ENCODE data around the gene AP5B1.

Gene AP5B1

DNA sequence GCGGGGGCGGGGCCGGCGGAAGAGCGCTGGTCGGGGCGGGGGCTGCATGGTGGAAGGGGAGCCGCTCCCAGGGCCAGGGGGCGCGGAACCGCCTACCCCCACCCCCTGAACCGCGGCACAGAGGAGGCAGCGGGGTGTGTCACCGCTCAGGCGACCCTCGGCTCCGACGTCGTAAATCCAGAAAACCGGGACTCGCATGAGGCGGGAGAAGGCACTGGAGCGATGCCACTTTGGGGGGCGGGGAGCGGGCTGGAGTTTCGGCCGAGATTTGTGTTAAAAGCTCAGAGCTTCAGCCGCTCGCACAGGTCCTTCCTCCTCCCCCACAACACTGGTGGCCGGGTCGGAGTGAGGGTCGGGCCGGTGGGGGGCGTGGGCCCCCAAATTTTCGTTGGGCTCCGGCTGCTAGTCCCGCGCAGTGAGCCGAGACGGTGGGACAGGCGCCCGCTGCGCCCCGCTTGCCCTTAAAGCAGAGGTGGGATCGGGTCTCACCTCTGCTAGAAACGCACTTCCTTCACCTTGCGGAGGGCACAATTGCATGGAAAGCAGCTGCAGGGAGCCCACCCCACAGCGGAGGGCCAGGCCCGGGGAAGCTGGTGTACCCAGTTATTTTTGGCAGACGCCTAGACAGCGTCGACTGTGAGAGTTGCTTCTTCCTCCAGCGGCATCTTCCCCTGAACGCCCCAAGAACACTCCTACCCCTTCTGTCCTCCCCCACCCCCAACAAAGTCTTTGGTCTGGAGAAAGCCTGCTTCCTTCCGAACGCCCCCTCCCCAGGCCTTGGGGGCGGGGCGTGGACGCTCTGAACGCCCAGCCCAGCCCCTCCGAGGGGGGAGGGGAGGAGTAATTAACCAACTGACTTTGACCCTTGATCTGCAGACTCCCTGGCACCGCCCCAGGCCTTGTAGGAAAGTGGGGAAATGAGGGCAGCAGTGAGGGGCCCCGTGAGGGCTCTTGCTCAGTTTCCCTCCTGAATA is 7.2 kb upstream of the AP5B1 start:
- H3K4me1 ChIP-seq (ENCODE audit: control insufficient read depth, low read depth, low read length): peaks cover 3% of the 10 kb centered on the region
- H3K4me2 ChIP-seq (ENCODE audit: low read length): peak overlapping the region; percentile 46
- no CpG with 5 or more reads among the region's 64 CpGs for WGBS (ENCODE audit: extremely low coverage, insufficient coverage, low lambda C conversion rate)
- H3K36me3 ChIP-seq (ENCODE audit: control insufficient read depth, insufficient read depth, low read length): no peaks in the 10 kb centered on the region
- peak overlapping the region; percentile 78 for H3K56ac ChIP-seq (ENCODE audit: low read length)
- H2AK5ac ChIP-seq (ENCODE audit: low read length): no peak overlapping the region
- DNase-seq: peak; percentile 66
- no peak overlapping the region for H2BK120ac ChIP-seq (ENCODE audit: low read depth, low read length)
- peaks cover 14% of the 10 kb centered on the region for H3K27me3 ChIP-seq (ENCODE audit: insufficient read depth, low read length, poor library complexity)
- H3K4ac ChIP-seq (ENCODE audit: low read depth, low read length): no peak overlapping the region
- no peak overlapping the region for H4K8ac ChIP-seq (ENCODE audit: low read depth, low read length)
- H3K4me3 ChIP-seq (ENCODE audit: low read length): peak overlapping the region; percentile 5
- peak overlapping the region; percentile 28 for H3K9ac ChIP-seq (ENCODE audit: low read length)
- H3K18ac ChIP-seq (ENCODE audit: low read length): peak overlapping the region; percentile 12
- H3K79me2 ChIP-seq (ENCODE audit: control insufficient read depth, insufficient read depth, low read length): no peaks in the 10 kb centered on the region
- no peaks in the 10 kb centered on the region for H3K79me1 ChIP-seq (ENCODE audit: low read length)
- no peak overlapping the region for H2BK5ac ChIP-seq (ENCODE audit: low read length)
- no peak overlapping the region for H3K23ac ChIP-seq (ENCODE audit: low read length)
- H3K27ac ChIP-seq (ENCODE audit: low read depth, low read length): no peak overlapping the region
- H2BK15ac ChIP-seq (replicated peaks; ENCODE audit: low read depth): no peak overlapping the region
- no peak overlapping the region for H4K5ac ChIP-seq (ENCODE audit: low read length)

DNA sequence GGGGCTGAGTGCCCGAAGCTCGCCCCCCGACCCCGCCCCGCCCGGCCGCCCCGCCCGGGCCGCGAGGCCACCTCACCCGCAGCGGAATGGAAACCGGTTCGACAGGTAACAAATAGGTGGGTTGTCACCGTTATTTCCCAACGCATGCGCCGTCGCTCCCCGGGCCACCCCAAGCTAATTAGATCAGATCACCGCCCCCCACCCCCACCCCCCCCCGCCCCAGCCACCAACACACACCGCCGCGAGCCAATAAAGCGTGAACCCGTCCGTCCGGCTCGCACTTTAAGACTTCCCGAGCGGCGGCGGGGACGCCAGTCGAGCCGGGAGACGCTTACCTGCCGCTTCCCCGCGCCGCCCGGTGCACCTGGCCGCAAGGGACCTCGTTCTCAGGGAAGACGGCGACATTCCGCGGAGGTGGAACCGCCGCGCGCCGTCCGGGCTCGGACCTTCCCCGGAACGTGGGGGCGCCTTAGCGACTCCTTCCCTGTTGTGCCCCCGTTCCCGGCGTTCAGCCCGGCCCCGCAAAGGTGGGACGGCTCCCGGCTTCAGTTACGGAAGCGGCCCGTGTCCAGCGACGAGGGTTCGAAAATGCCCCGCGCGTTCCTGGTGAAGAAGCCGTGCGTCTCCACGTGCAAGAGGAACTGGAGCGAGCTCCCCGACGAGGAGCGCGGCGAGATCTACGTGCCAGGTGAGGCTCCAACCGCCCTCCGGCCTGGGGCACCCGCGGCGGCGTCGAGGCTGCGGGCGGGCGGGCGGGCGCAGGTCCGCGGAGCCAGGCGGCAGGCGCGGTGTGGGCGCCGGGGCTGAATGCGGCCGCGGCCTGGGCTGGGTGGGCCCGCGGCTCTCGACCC is 6.2 kb upstream of the AP5B1 start, which contains the start of gene OVOL1:
Gene OVOL1, plus strand, starts transcription at position 278 of the 851 bp plus-strand sequence. Its CDS starts 311 bp downstream, at position 589.
- Histone ChIP-seq H3K4me2 (ENCODE audit: low read length) (peak within 1 kb of the TSS; percentile 46), H2BK5ac (ENCODE audit: low read length) (no peak within 1 kb of the TSS), H3K9ac (ENCODE audit: low read length) (peak within 1 kb of the TSS; percentile 47), H2BK120ac (ENCODE audit: low read depth, low read length) (no peak within 1 kb of the TSS), H3K27ac (ENCODE audit: low read depth, low read length) (no peak within 1 kb of the TSS), H3K36me3 (ENCODE audit: control insufficient read depth, insufficient read depth, low read length) (no peaks in the 10 kb centered on the region), H2BK15ac (replicated peaks; ENCODE audit: low read depth) (no peak within 1 kb of the TSS), H4K8ac (ENCODE audit: low read depth, low read length) (no peak within 1 kb of the TSS), H3K23ac (ENCODE audit: low read length) (no peak within 1 kb of the TSS), H3K56ac (ENCODE audit: low read length) (peak within 1 kb of the TSS; percentile 73), H2AK5ac (ENCODE audit: low read length) (no peak within 1 kb of the TSS), H3K4ac (ENCODE audit: low read depth, low read length) (no peak within 1 kb of the TSS), H3K27me3 (ENCODE audit: insufficient read depth, low read length, poor library complexity) (peaks cover 14% of the 10 kb centered on the region), H3K79me1 (ENCODE audit: low read length) (no peaks in the 10 kb centered on the region), H3K18ac (ENCODE audit: low read length) (no peak within 1 kb of the TSS), H3K4me3 (ENCODE audit: low read length) (no peak within 1 kb of the TSS), H4K5ac (ENCODE audit: low read length) (no peak within 1 kb of the TSS), H3K4me1 (ENCODE audit: control insufficient read depth, low read depth, low read length) (peaks cover 3% of the 10 kb centered on the region), H3K79me2 (ENCODE audit: control insufficient read depth, insufficient read depth, low read length) (no peaks in the 10 kb centered on the region)
- WGBS (ENCODE audit: extremely low coverage, insufficient coverage, low lambda C conversion rate): no CpG with 5 or more reads among the region's 112 CpGs
- DNase-seq: peak; percentile 67

DNA sequence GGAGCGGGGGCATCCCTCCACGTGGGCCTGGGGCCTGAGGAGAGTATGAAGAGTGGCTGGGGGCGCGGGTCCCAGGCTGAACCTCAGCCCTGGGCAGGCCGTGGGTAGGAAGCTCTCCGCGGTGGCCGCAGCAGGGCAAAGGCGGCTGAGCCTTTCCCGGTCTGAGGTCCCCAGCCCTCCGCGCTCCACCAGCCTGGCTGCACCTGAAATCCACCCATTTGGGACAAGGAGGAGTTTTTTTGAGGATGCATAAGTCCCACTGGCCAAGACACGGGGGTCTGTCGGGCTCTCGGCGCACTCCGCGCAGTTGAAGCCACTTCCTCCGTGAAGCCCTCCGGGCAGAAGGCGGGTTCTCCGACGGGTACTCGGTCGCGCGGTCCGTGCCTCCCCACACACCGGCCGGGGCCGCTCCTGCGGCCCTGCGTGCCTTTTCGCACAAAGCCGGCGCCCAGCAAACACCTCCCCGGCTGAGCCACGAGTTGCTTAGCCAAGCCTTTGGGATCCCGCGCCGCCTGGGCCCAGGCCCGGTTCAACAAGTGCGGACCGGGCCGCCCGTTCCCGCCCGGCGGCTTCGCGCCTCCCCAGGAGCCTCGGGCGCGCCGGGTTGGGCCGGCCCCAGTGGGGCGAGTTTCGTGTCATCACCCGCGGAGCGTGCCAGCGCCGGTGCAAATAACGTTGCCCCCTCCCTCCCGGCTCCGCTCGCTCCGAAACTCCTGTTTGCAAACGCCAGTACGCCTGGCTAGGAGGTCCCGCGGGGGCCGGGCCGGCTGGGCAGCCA is 5.4 kb upstream of the AP5B1 start:
- no peak overlapping the region for H2BK120ac ChIP-seq (ENCODE audit: low read depth, low read length)
- H3K79me2 ChIP-seq (ENCODE audit: control insufficient read depth, insufficient read depth, low read length): no peaks in the 10 kb centered on the region
- peak overlapping the region; percentile 22 for H3K4me2 ChIP-seq (ENCODE audit: low read length)
- peaks cover 3% of the 10 kb centered on the region for H3K4me1 ChIP-seq (ENCODE audit: control insufficient read depth, low read depth, low read length)
- no peak overlapping the region for H2BK15ac ChIP-seq (replicated peaks; ENCODE audit: low read depth)
- H2BK5ac ChIP-seq (ENCODE audit: low read length): no peak overlapping the region
- H3K79me1 ChIP-seq (ENCODE audit: low read length): no peaks in the 10 kb centered on the region
- H3K27ac ChIP-seq (ENCODE audit: low read depth, low read length): no peak overlapping the region
- peaks cover 14% of the 10 kb centered on the region for H3K27me3 ChIP-seq (ENCODE audit: insufficient read depth, low read length, poor library complexity)
- no peak overlapping the region for H2AK5ac ChIP-seq (ENCODE audit: low read length)
- no CpG with 5 or more reads among the region's 74 CpGs for WGBS (ENCODE audit: extremely low coverage, insufficient coverage, low lambda C conversion rate)
- H3K56ac ChIP-seq (ENCODE audit: low read length): peak overlapping the region; percentile 49
- no peak overlapping the region for H3K4ac ChIP-seq (ENCODE audit: low read depth, low read length)
- no peaks in the 10 kb centered on the region for H3K36me3 ChIP-seq (ENCODE audit: control insufficient read depth, insufficient read depth, low read length)
- no peak for DNase-seq
- H4K5ac ChIP-seq (ENCODE audit: low read length): no peak overlapping the region
- H3K18ac ChIP-seq (ENCODE audit: low read length): no peak overlapping the region
- H4K8ac ChIP-seq (ENCODE audit: low read depth, low read length): no peak overlapping the region
- no peak overlapping the region for H3K4me3 ChIP-seq (ENCODE audit: low read length)
- no peak overlapping the region for H3K23ac ChIP-seq (ENCODE audit: low read length)
- H3K9ac ChIP-seq (ENCODE audit: low read length): peak overlapping the region; percentile 16

DNA sequence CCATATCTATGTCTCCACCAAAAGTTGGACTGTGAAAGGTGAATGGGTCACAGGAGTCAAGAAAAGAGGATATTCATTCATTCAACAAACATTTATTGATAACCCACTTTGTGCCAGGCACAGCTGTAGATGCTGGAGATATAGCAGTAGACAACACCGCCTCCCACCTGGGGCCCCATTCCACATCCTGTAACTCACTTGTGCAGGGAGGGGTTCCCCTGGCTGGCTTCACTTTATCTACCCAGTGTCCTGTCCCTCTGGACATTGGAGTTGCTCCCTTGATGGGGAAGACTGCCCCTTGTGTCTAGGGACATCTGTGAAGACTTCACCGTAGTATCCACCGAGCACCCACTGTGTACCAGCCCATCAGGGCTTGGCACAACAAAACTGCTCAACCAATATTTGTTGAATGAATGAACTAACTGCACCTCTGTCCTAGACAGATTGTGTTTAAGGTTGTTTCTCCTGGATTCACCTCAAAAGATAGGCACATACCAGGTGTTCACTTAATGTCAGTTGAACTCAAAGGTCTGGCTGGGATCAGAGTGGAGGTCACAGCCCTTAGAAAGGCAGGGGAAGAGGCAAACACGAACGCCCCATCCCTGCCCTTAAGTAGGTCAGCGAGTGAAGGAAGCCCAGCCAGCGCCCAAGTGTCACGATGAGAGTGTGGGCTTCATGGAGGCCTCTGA is 4.7 kb upstream of the AP5B1 start:
- no peak overlapping the region for H2AK5ac ChIP-seq (ENCODE audit: low read length)
- H3K4me1 ChIP-seq (ENCODE audit: control insufficient read depth, low read depth, low read length): peaks cover 3% of the 10 kb centered on the region
- no peak overlapping the region for H3K4me2 ChIP-seq (ENCODE audit: low read length)
- H3K18ac ChIP-seq (ENCODE audit: low read length): no peak overlapping the region
- no peaks in the 10 kb centered on the region for H3K36me3 ChIP-seq (ENCODE audit: control insufficient read depth, insufficient read depth, low read length)
- peak overlapping the region; percentile 38 for H3K56ac ChIP-seq (ENCODE audit: low read length)
- no peak overlapping the region for H2BK5ac ChIP-seq (ENCODE audit: low read length)
- WGBS (ENCODE audit: extremely low coverage, insufficient coverage, low lambda C conversion rate): no CpG with 5 or more reads among the region's 8 CpGs
- no peak overlapping the region for H3K4ac ChIP-seq (ENCODE audit: low read depth, low read length)
- H3K27me3 ChIP-seq (ENCODE audit: insufficient read depth, low read length, poor library complexity): peaks cover 14% of the 10 kb centered on the region
- H2BK120ac ChIP-seq (ENCODE audit: low read depth, low read length): no peak overlapping the region
- no peak overlapping the region for H3K4me3 ChIP-seq (ENCODE audit: low read length)
- H3K27ac ChIP-seq (ENCODE audit: low read depth, low read length): no peak overlapping the region
- H3K23ac ChIP-seq (ENCODE audit: low read length): no peak overlapping the region
- H4K8ac ChIP-seq (ENCODE audit: low read depth, low read length): no peak overlapping the region
- no peaks in the 10 kb centered on the region for H3K79me1 ChIP-seq (ENCODE audit: low read length)
- DNase-seq: no peak
- no peak overlapping the region for H4K5ac ChIP-seq (ENCODE audit: low read length)
- H3K79me2 ChIP-seq (ENCODE audit: control insufficient read depth, insufficient read depth, low read length): no peaks in the 10 kb centered on the region
- no peak overlapping the region for H2BK15ac ChIP-seq (replicated peaks; ENCODE audit: low read depth)
- H3K9ac ChIP-seq (ENCODE audit: low read length): no peak overlapping the region

DNA sequence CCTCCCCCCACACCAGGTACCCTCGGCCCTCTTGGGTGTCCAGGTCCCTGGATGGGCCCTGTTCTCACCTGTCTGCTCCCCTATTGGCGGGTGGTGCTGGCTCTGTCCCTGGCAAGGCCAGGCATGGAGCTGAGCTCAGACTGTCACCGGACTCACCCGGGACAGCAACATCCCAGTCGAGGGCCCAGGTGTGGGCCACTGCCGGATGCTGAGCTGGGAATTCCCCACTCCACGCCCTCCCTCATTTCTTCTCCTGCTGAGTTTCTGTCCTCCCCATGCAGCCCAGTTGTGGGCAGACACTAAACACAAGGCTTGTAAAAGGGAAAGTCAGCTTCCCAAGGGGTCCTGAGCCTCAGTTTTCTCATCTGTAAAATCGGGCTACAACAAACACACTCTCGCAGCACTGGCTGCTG is 2.0 kb upstream of the AP5B1 start:
- Histone ChIP-seq H3K18ac (ENCODE audit: low read length) (no peak overlapping the region), H3K4me2 (ENCODE audit: low read length) (no peak overlapping the region), H3K79me2 (ENCODE audit: control insufficient read depth, insufficient read depth, low read length) (no peaks in the 10 kb centered on the region), H2BK120ac (ENCODE audit: low read depth, low read length) (no peak overlapping the region), H3K56ac (ENCODE audit: low read length) (no peak overlapping the region), H3K79me1 (ENCODE audit: low read length) (no peaks in the 10 kb centered on the region), H3K4me3 (ENCODE audit: low read length) (no peak overlapping the region), H3K4me1 (ENCODE audit: control insufficient read depth, low read depth, low read length) (no peaks in the 10 kb centered on the region), H3K27ac (ENCODE audit: low read depth, low read length) (no peak overlapping the region), H3K23ac (ENCODE audit: low read length) (no peak overlapping the region), H3K4ac (ENCODE audit: low read depth, low read length) (no peak overlapping the region), H3K27me3 (ENCODE audit: insufficient read depth, low read length, poor library complexity) (peaks cover 12% of the 10 kb centered on the region), H2BK15ac (replicated peaks; ENCODE audit: low read depth) (no peak overlapping the region), H3K36me3 (ENCODE audit: control insufficient read depth, insufficient read depth, low read length) (no peaks in the 10 kb centered on the region), H4K5ac (ENCODE audit: low read length) (no peak overlapping the region), H2AK5ac (ENCODE audit: low read length) (no peak overlapping the region), H4K8ac (ENCODE audit: low read depth, low read length) (no peak overlapping the region), H3K9ac (ENCODE audit: low read length) (no peak overlapping the region), H2BK5ac (ENCODE audit: low read length) (no peak overlapping the region)
- DNase-seq: no peak
- no CpG with 5 or more reads among the region's 9 CpGs for WGBS (ENCODE audit: extremely low coverage, insufficient coverage, low lambda C conversion rate)

All from mesendoderm (in vitro differentiated cells).